BJ (cell line): ENCODE results near the gene CABP4. TPM values are rescaled to one million over a fixed set of nuclear protein-coding genes. Genes with fewer than 3 reads are reported as not detected.
"Not testable (repeated sequence)": the region's sequence is repeated elsewhere in the genome, so short reads cannot be mapped to it uniquely, and the experiment has no call there.

ENCODE experiments used
- CTCF ChIA-PET: fragments of 350-600 bp; formaldehyde crosslinking; extraction: SDS; loops from one replicate; lab custom pipeline; 2021; ENCODE audit warnings: antibody characterized with exemption, inconsistent platforms; lab: Yijun Ruan, JAX
- POLR2A ChIA-PET: fragments of 300-600 bp; sonication (Branson Sonifier 250); formaldehyde crosslinking; extraction: SDS; loops from one replicate; lab custom pipeline; 2021; ENCODE audit warnings: antibody characterized with exemption; lab: Charles Lee
- DNase-seq: peaks from one replicate; pipeline ENCODE4 v3.0.0-alpha.2; 2011; ENCODE audit warnings: low read depth
- H3K27me3 ChIP-seq: 2 replicates; pipeline ENCODE4 v1.6.0; 2011; ENCODE audit warnings: low read length; ENCODE audit not compliant: control insufficient read depth, insufficient read depth
- H3K36me3 ChIP-seq: 2 replicates; pipeline ENCODE4 v1.5.1; 2011; ENCODE audit warnings: low read length; ENCODE audit not compliant: control insufficient read depth, insufficient read depth
- H3K4me3 ChIP-seq: 2 replicates; pipeline ENCODE4 v1.5.1; 2011; ENCODE audit warnings: low read depth, mild to moderate bottlenecking, control low read depth, low read length
- polyA plus RNA-seq: library from polyadenylated mRNA; depleted of rRNA; stranded (reverse); fragments of >200 nt; gene quantifications from 2 replicates; pipeline ENCODE4 v1.2.3, GENCODE V29; 2011
- TF ChIP-seq, protein P1 (sequence below): IDR thresholded peaks from 2 replicates; pipeline ENCODE4 v1.5.1; 2011; ENCODE audit warnings: low read depth, mild to moderate bottlenecking, control low read depth, inconsistent platforms, low read length, moderate library complexity; ENCODE audit not compliant: insufficient read depth

CABP4 gene
- polyA plus RNA-seq, 1 experiment, result not detected

DNA sequence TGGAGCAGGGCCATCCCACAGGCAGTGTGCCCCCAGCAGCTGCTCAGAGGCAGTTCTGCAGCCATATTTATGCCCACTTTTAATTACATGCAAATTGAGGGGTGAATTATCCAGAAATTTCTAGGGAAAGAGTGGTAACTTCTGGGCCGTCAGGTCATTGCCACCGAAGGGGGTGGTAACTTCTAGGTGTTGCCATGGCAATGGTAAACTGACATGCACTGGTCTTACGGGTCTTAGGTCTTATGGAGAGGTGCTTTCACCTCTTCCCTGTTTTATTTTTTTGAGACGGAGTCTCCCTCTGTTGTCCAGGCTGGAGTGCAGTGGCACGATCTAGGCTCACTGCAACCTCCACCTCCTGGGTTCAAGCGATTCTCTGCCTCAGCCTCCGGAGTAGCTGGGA is 17.7 kb downstream of the CABP4 start:
- H3K4me3 ChIP-seq, result no peak overlapping the region
- CTCF ChIA-PET, result no interaction called here
- TF ChIP-seq, protein P1, sequence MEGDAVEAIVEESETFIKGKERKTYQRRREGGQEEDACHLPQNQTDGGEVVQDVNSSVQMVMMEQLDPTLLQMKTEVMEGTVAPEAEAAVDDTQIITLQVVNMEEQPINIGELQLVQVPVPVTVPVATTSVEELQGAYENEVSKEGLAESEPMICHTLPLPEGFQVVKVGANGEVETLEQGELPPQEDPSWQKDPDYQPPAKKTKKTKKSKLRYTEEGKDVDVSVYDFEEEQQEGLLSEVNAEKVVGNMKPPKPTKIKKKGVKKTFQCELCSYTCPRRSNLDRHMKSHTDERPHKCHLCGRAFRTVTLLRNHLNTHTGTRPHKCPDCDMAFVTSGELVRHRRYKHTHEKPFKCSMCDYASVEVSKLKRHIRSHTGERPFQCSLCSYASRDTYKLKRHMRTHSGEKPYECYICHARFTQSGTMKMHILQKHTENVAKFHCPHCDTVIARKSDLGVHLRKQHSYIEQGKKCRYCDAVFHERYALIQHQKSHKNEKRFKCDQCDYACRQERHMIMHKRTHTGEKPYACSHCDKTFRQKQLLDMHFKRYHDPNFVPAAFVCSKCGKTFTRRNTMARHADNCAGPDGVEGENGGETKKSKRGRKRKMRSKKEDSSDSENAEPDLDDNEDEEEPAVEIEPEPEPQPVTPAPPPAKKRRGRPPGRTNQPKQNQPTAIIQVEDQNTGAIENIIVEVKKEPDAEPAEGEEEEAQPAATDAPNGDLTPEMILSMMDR, result no peak
- POLR2A ChIA-PET, result no interaction called here
- H3K27me3 ChIP-seq, result no peaks in the 10 kb centered on the region
- no peaks in the 10 kb centered on the region for H3K36me3 ChIP-seq
- DNase-seq, result no peak

DNA sequence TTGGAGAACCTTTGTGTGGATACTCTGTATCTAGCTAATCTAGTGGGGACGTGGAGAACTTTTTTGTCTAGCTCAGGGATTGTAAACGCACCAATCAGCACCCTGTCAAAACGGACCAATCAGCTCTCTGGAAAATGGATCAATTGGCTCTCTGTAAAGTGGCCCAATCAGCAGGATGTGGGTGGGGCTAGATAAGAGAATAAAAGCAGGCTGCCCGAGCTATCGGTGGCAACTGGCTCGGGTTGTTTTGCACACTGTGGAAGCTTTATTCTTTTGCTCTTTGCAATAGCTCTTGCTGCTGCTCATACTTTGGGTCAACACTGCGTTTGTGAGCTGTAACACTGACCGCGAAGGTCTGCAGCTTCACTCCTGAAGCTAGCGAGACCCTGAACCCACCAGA is 21.5 kb downstream of the CABP4 start:
- H3K4me3 ChIP-seq, DNase-seq, H3K27me3 ChIP-seq, POLR2A ChIA-PET, H3K36me3 ChIP-seq: not testable (repeated sequence)
- CTCF ChIA-PET, result interaction anchor here (0.6 to 0.9 kb wide), 2 partner anchors 125 to 129 kb away, joined by 4 read pairs; no protein-coding TSS in a partner anchor

DNA sequence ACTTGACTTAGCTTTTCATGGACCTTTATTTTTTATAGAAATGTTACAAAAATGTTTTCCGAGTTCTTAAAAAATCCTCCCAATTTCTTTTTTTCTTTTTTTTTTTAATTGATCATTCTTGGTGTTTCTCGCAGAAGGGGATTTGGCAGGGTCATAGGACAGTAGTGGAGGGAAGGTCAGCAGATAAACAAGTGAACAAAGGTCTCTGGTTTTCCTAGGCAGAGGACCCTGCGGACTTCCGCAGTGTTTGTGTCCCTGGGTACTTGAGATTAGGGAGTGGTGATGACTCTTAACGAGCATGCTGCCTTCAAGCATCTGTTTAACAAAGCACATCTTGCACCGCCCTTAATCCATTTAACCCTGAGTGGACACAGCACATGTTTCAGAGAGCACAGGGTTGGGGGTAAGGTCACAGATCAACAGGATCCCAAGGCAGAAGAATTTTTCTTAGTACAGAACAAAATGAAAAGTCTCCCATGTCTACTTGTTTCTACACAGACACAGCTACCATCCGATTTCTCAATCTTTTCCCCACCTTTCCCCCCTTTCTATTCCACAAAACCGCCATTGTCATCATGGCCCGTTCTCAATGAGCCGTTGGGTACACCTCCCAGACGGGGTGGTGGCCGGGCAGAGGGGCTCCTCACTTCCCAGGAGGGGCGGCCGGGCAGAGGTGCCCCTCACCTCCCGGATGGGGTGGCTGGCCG is 22.3 kb downstream of the CABP4 start:
- H3K4me3 ChIP-seq, H3K36me3 ChIP-seq, H3K27me3 ChIP-seq, DNase-seq, POLR2A ChIA-PET: not testable (repeated sequence)
- CTCF ChIA-PET, result interaction anchor here (0.6 kb wide), 1 partner anchor 130 kb away, joined by 4 read pairs; no protein-coding TSS in a partner anchor

DNA sequence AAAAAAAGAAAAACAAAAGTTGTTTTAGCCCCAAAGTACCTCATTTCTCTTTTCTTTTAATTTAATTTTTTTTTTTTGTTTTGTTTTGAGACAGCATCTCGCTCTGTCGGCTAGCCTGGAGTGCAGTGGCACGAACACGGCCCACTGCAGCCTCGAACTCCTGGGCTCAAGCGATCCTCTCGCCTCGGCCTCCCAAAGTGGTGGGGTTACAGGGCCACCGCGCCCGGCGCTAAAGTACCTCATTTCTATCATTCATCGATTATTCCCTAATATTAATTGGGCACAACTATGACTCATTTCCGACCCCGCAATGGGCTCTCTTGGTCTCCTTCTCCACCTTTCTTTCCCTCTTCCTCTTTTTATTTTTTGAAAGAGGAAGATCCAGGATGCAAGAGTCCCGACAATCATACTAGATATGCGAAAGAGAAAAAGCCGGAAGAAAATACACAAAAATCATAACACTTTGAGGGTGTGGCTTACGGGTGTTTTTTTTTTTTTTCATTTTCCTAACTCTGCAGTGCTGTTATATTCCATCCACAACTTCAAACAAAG is 27.2 kb downstream of the CABP4 start:
- no peak for DNase-seq
- H3K4me3 ChIP-seq, result peak overlapping the region; percentile 70
- H3K36me3 ChIP-seq, result 0 out of 2 replicates have a peak, but pooled peaks cover 1% of the 10 kb centered on the region
- POLR2A ChIA-PET, result no interaction called here
- CTCF ChIA-PET, result interaction anchor here (0.6 kb wide), 1 partner anchor 14 kb away, joined by 3 read pairs; no protein-coding TSS in a partner anchor
- H3K27me3 ChIP-seq, result no peaks in the 10 kb centered on the region
- TF ChIP-seq, protein P1, result no peak

DNA sequence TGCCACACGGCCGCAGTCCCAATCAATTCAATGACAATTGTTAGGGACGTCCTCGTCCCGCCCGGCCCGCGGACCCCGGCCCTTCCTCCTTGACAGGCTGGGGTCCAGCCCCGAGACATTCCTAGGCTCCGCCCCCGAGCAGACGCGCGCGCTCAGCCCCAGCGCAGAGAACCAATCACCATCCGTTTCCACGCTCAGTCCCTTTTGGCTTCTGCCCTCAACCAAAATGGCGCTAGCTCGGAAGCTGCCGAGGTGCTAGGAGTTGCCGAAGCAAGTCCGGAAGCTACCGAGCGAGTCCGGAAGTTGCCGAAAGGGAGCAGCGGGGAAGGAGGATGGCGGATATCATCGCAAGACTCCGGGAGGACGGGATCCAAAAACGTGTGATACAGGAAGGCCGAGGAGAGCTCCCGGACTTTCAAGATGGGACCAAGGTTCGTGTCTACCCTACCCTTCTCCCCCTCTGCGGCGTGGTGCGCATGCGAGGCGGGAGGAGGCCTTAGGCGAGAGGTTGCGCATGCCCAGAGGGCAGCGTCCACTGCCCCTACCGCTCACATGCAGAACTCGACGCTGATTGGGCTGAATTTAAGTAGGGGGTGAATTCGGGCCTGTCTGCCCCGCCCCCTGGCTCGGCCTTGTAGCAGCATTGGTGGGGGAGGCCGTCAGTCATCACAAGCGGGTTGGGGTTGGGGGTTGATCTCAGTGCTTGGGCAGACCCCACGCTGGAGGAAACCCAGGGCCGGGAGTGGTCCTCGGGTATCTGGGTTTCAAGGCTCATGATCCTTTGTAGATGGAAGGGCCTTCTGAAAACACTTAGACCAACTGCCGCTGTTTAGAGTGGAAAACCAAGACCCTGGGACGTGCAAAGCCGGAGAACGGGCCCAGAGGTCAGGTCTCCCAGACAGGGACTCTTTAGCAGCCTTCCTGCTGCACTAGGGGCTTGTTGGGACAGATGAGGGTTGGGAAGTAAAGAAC is 28.0 kb downstream of the CABP4 start, which contains the start of gene AIP:
AIP (plus strand) TSS at position 200 of the 972 bp plus-strand sequence; CDS start at position 333, 133 bp downstream.
- Histone ChIP-seq H3K36me3 (peaks cover 2% of the 10 kb centered on the region; the same call in 1 of the 2 replicates), H3K27me3 (no peaks in the 10 kb centered on the region), H3K4me3 (peak within 1 kb of the TSS; percentile 70)
- TF ChIP-seq, protein P1, result peak; percentile 21; the same call in 1 of the 2 replicates
- DNase-seq, result peak; percentile 86
- ChIA-PET POLR2A (no interaction called here), CTCF (interaction anchor here (0.6 kb wide), 1 partner anchor 15 kb away, joined by 3 read pairs; no protein-coding TSS in a partner anchor)
